SK-N-MC (cell line): Measurements from ENCODE around the gene FKBP8.

Experiments
- EZH2 ChIP-seq: fragments of 200-600 bp; sonication (generic); IDR thresholded peaks from one replicate; pipeline ENCODE4 v1.6.1; 2017; ENCODE audit warnings: antibody characterized with exemption
- POLR2AphosphoS5 ChIP-seq: IDR thresholded peaks from 2 replicates; pipeline ENCODE4 v1.6.1; 2012; ENCODE audit warnings: mild to moderate bottlenecking, low read depth, low read length, borderline replicate concordance

DNA sequence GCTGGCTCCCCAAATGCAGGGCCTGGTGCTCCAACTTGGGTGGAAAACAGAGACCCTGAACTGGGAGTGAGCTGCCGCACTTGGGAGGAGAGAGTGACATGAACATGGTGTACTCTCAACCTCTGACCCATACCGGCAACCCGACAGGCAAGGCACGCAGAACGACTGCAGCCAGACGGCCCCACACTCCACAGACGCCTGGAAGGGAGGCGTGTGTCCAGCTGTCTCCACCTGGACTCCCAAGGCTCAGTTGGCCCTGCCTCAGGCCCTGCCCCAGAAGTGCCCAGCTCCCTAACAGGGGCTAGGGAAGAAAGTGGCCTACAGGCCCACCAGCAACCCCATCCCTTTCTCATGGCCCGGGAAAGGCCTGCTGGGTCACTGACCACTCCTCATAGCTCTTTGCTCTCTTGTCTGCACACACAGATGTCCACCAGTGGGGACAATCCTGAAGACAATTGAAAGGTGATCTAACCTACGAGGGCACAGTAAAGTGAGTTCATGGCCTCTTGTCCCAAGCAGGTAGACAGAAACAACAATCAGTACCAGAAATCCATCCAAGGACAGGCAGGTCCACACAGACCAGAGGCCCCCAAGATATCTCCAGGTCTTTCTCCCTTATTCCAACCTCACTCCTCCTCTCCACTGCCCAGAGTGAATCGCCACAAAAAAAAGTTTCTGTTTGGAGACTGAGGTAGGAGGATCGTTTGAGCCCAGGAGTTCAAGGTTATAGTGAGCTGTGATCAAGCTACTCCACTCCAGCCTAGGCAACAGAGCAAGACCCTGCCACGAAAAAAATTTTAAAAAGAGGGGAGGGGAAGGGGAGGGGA is 49.7 kb downstream of the FKBP8 start:
- TF ChIP-seq EZH2 (no peak), POLR2AphosphoS5 (no peak)
